ENCODE data around the gene CXCL14. TPM values are rescaled to one million over a fixed set of nuclear protein-coding genes. Genes with fewer than 3 reads are reported as not detected.

The CXCL14 gene
- total RNA-seq, 4 donors from 2014 or later = 0.15 to 23.2 (median 3.8) TPM

- no peak for ATAC-seq
- 43 to 60% methylated on average over 4 to 14 of the region's 17 CpGs for WGBS, 2 donors (ENCODE audit: low coverage in 1 of 2)
Observed at GRCh38 chr5:135587721-135588663, 9.2 kb upstream of the CXCL14 start.

GRCh38 chr5:135584918-135585317 is 6.1 kb upstream of the CXCL14 start:
- no peaks in the 10 kb centered on the region for H3K9me3 ChIP-seq
- ATAC-seq = no peak
- no peak overlapping the region for H3K27ac ChIP-seq
- H3K36me3 ChIP-seq = no peaks in the 10 kb centered on the region
- TF ChIP-seq POLR2A (IDR thresholded peaks at IDR 0.05) (no peak), CTCF (IDR thresholded peaks at IDR 0.05) (no peak), EP300 (IDR thresholded peaks at IDR 0.05) (no peak), POLR2AphosphoS5 (IDR thresholded peaks at IDR 0.05) (no peak)
- no peak overlapping the region for H3K4me3 ChIP-seq
- H3K4me1 ChIP-seq = no peaks in the 10 kb centered on the region
- peaks cover 53% of the 10 kb centered on the region for H3K27me3 ChIP-seq
- whole genome bisulfite sequencing, 2 donors (ENCODE audit: low coverage in 1 of 2) = 88 to 95% methylated on average over 4 to 5 of the region's 6 CpGs

More at GRCh38 chr5:135587721-135588663, 9.2 kb upstream of the CXCL14 start:
- Histone ChIP-seq H3K4me3 (no peak overlapping the region), H3K4me1 (no peaks in the 10 kb centered on the region), H3K9me3 (no peaks in the 10 kb centered on the region), H3K27ac (no peak overlapping the region), H3K36me3 (no peaks in the 10 kb centered on the region), H3K27me3 (peaks cover 29% of the 10 kb centered on the region)
- TF ChIP-seq POLR2AphosphoS5 (IDR thresholded peaks at IDR 0.05) = no peak
- TF ChIP-seq POLR2A (IDR thresholded peaks at IDR 0.05) = no peak
- no peak for TF ChIP-seq EP300 (IDR thresholded peaks at IDR 0.05)
- no peak for TF ChIP-seq CTCF (IDR thresholded peaks at IDR 0.05)

GRCh38 chr5:135584276-135584675 is 5.5 kb upstream of the CXCL14 start:
- H3K9me3 ChIP-seq = no peaks in the 10 kb centered on the region
- no peaks in the 10 kb centered on the region for H3K36me3 ChIP-seq
- H3K4me3 ChIP-seq = no peak overlapping the region
- 43 to 50% methylated on average over 1 to 2 of the region's 2 CpGs for WGBS, 2 donors (ENCODE audit: low coverage in 1 of 2)
- peaks cover 0 to under 1% (median 0%) of the 10 kb centered on the region in 3 donors for H3K4me1 ChIP-seq
- no peak overlapping the region for H3K27ac ChIP-seq
- H3K27me3 ChIP-seq = peaks cover 59% of the 10 kb centered on the region
- TF ChIP-seq POLR2AphosphoS5 (IDR thresholded peaks at IDR 0.05) (no peak), POLR2A (IDR thresholded peaks at IDR 0.05) (no peak), CTCF (IDR thresholded peaks at IDR 0.05) (no peak), EP300 (IDR thresholded peaks at IDR 0.05) (no peak)
- no peak for ATAC-seq

- no peaks in the 10 kb centered on the region for H3K9me3 ChIP-seq
- peaks cover 80% of the 10 kb centered on the region for H3K27me3 ChIP-seq
- no peak overlapping the region for H3K27ac ChIP-seq
- H3K4me3 ChIP-seq = no peak overlapping the region
- WGBS, 2 donors (ENCODE audit: low coverage in 1 of 2) = 54 to 58% methylated on average over 2 to 6 of the region's 6 CpGs
- no peak for TF ChIP-seq CTCF (IDR thresholded peaks at IDR 0.05)
- no peak for TF ChIP-seq EP300 (IDR thresholded peaks at IDR 0.05)
- no peak for TF ChIP-seq POLR2AphosphoS5 (IDR thresholded peaks at IDR 0.05)
- no peak for ATAC-seq
- H3K4me1 ChIP-seq = peaks cover 0 to 12% (median 0%) of the 10 kb centered on the region in 3 donors
- H3K36me3 ChIP-seq = no peaks in the 10 kb centered on the region
Observed at GRCh38 chr5:135582099-135582781, 3.4 kb upstream of the CXCL14 start.
